Endothelial cell of hepatic sinusoid (primary cell): ENCODE data around the gene NGEF.
"Not testable (repeated sequence)": the region's sequence is repeated elsewhere in the genome, so short reads cannot be mapped to it uniquely, and the experiment has no call there.

Experiments used
- in situ Hi-C: cut with HindIII; loops from 2 replicates; pipeline ENCODE4 v1.10.0; 2017; ENCODE audit warnings: low sequenced_read_pairs

The NGEF gene

DNA sequence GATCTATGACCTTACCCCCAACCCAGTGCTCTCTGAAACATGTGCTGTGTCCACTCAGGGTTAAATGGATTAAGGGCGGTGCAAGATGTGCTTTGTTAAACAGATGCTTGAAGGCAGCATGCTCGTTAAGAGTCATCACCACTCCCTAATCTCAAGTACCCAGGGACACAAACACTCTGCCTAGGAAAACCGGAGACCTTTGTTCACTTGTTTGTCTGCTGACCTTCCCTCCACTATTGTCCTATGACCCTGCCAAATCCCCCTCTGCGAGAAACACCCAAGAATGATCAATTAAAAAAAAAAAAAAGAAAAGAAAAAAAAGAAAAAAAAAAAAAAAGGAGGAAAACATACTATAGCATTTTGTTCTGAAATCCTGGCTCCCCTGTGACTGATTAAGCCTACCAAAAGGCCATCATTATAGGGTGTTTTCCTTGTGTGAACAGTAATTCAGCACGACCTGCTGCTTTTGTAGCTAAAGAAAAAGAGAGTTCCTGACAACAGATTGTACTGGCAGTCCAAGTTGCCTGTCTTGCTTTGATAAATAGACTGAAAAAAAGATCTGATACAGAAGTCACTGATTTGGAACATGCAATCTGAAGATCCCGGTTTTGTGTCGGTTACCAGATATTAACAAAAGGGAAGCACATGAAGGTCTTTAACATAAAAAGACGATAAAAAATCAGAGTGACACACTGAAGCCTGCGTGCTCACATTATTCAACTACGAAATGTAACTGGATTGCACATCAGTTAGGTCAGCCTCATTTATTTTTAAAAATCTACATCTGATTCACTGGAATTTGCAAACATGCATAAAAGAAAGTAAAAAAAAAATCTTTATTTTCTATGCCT lies 106.0 kb downstream of the NGEF start:
- in situ Hi-C loops = not testable (repeated sequence)

GRCh38 chr2:232903989-232904388 lies 109.1 kb downstream of the NGEF start:
- in situ Hi-C loops = no loop called here

- in situ Hi-C loops = no loop called here
Observed at GRCh38 chr2:232901736-232902578, 111.1 kb downstream of the NGEF start.

- in situ Hi-C loops = no loop called here
Observed at GRCh38 chr2:232900811-232901735, 112.0 kb downstream of the NGEF start.

GRCh38 chr2:232898592-232899543 lies 114.2 kb downstream of the NGEF start:
- in situ Hi-C loops = no loop called here

DNA sequence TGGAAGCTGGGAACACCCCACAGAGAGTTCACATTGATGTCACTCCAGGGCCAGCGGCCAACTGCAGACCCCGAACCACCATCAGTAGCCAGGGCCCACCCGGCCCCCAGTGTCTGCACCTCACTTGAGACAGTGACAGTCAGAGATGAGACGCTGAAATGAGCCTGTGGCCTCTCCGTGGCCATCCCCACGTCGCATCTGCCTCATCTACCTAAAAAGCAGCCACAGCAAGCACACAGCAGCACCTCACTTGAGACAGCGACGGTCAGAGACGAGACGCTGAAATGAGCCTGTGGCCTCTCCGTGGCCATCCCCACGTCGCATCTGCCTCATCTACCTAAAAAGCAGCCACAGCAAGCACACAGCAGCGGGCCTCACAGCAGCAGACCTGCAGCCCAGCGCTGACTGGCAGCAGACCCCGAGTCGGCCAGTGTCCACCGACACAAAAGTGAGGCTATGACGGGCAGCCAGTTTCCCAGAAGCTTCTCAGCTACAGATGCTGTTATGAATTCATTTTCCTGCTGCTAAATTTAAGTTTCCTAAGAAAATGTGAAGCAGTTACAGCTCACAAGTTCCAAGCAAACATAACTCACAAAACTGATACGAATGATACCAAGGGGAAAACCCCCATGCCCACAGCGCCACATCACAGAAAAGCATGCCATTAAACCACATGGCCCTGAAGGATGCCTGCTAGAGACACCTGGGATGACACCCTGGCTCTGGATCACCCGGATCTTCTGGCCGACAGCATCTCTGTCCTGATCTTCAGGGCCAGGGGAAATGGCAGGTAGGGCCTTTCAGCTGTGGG lies 115.3 kb downstream of the NGEF start:
- in situ Hi-C loops = no loop called here

- in situ Hi-C loops = no loop called here
Observed at GRCh38 chr2:232896720-232897597, 116.1 kb downstream of the NGEF start.

DNA sequence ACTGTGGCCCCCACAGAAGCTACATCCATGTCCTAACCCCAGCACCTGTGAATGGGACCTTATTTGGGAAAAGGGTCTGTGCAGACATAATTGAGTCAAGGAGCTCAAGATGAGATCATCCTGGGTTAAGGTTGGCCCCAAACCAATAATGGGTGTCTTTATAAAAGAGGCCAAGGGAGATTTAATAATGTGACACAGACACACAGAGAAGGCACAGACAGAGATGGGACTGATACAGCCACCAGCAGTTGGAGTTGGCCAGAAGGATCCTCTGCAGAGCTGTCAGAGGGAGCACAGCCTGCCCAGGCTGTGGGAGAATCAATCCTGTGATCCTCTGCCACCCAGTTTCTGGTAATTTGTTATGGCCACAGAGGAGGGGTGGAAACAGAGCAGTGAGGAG lies 116.9 kb downstream of the NGEF start:
- in situ Hi-C loops = no loop called here

- in situ Hi-C loops = no loop called here
Observed at GRCh38 chr2:232894746-232895145, 118.3 kb downstream of the NGEF start.

GRCh38 chr2:232894251-232894650 lies 118.8 kb downstream of the NGEF start:
- in situ Hi-C loops = no loop called here

DNA sequence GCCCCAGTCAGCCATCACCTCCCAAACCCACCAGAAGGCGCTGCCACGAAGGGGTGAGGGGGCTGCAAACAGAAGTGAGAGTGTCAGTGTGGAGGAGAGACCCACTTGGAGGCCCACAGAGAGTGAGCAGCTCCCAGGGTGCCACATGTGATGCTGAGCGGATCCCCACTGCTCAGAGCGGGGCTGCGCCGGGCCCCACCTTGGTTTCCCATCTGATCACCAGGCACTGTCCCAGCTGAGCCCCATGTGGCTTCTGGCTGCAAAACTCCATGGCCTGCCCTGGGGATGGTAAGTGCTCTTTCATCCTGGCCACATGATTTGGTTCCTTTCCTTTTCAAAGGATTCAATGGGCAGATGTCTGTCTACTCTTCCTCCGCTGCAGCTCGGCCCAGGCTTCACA lies 119.2 kb downstream of the NGEF start:
- in situ Hi-C loops = no loop called here

- in situ Hi-C loops = no loop called here
Observed at GRCh38 chr2:232892843-232893242, 120.2 kb downstream of the NGEF start.

- in situ Hi-C loops = no loop called here
Observed at GRCh38 chr2:232892221-232892620, 120.8 kb downstream of the NGEF start.

- in situ Hi-C loops = no loop called here
Observed at GRCh38 chr2:232891621-232892071, 121.4 kb downstream of the NGEF start.

- in situ Hi-C loops = no loop called here
Observed at GRCh38 chr2:232890896-232891601, 122.0 kb downstream of the NGEF start.

- in situ Hi-C loops = no loop called here
Observed at GRCh38 chr2:232890536-232890895, 122.5 kb downstream of the NGEF start.

DNA sequence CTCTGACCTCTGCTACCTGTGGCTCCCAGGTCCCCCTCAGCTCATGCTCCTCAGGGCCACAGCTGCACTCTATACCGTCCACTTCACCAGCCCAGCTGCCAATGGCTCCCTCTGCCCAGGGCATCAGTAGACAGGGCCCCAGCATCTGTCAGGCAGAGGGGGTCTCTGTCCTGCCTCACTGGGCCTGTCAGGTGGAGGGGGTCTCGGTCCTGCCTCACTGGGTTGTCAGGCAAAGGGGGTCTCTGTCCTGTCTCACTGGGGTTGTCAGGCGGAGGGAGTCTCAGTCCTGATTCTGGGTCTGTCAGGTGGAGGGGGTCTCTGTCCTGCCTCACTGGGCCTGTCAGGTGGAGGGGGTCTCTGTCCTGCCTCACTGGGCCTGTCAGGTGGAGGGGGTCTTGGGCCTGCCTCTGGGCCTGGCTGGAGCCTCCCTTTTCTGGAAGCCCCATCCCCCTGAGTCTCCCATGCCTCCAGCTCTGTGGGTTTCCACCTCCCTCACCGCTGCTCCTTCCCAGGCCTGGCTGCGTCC lies 123.1 kb downstream of the NGEF start:
- in situ Hi-C loops = no loop called here
